ENCODE measurements around the gene SPDYE2.
"Not testable (repeated sequence)": the region's sequence is repeated elsewhere in the genome, so short reads cannot be mapped to it uniquely, and the experiment has no call there.

The SPDYE2 gene

GRCh38 chr7:102535062-102535615 lies 15.9 kb upstream of the SPDYE2 start:
- peak; percentile 1 for DNase-seq

DNA sequence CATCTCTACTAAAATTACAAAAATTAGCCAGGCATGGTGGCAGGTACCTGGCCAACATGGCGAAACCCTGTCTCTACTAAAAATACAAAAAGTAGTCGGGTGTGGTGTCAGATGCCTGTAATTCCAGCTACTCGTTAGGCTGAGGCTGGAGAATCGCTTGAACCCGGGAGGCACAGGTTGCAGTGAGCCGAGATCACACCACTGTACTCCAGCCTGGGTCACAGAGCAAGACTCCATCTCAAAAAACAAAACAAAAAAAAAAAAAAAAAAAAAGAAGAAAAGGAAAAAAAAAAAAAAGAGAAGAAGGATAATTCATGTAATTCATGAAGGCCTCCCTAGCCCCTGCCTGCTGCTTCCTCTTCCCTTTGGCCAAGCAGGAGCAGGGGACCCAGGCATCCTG lies 10.4 kb upstream of the SPDYE2 start:
- not testable (repeated sequence) for DNase-seq

- DNase-seq, result not testable (repeated sequence)
These were observed 8.9 kb upstream of the SPDYE2 start for GRCh38 chr7:102542083-102542482.

- not testable (repeated sequence) for DNase-seq
These were observed 8.3 kb upstream of the SPDYE2 start for GRCh38 chr7:102542771-102543170.

GRCh38 chr7:102543596-102543995 lies 7.4 kb upstream of the SPDYE2 start, which contains the start of gene UPK3BL2:
UPK3BL2 (minus strand) TSS chr7:102543696; CDS start chr7:102543636, 60 bp downstream.
- DNase-seq, result not testable (repeated sequence)

DNA sequence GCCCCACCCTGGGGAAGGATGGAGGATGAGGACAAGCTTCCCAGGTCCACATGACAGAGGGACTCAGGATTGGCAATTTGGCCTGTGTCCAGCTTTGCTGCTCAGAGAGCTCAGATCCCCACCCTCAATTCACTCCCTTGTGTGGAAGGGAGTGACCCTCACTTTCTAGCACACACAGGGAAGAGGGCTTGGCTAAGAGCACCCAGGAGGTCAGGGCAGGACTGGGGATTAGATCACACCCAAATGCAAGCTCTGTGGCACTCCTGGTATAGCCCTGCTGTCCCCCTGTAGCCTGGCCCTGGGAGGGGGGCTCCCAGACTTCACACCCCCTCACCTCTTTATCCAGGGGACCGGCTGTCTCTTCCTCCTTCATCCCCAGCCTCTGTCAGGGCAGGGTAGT lies 6.7 kb upstream of the SPDYE2 start:
- DNase-seq, result not testable (repeated sequence)

DNA sequence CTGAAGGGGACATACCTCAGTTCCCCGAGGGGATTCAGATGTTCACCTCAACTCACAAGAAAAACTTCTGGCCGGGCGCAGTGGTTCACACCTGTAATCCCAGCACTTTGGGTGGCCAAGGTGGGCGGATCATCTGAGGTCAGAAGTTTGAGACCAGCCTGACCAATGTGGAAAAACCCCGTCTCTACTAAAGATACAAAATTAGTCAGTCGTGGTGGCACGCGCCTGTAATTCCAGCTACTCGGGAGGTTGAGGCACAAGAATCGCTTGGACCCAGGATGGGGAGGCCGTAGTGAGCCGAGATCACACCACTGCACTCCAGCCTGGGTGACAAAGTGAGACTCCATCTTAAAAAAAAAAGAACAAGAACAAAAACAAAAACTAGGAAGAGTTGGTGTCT lies 5.7 kb upstream of the SPDYE2 start:
- not testable (repeated sequence) for DNase-seq

GRCh38 chr7:102546353-102546752 lies 4.7 kb upstream of the SPDYE2 start:
- DNase-seq, result not testable (repeated sequence)

DNA sequence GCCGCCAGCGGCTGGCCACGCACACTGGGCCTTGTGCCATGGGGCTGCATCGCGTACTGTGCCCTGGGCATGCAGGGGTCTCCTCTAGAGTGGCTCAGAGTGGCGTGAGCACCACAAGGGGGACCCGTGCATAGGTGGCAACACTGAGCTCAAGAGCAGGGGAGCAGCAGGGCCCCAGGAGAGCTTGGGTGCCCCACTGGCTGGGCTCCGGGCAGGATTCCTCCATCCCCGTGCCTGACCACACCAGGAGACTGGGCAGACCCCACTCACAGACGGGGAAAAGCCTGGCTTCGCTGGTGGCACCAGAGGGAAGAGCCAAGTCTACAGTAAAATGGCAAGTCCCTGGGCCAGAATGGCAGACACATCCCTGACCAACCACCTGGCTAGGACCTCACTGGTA lies 17.6 kb downstream of the SPDYE2 start:
- not testable (repeated sequence) for DNase-seq

DNA sequence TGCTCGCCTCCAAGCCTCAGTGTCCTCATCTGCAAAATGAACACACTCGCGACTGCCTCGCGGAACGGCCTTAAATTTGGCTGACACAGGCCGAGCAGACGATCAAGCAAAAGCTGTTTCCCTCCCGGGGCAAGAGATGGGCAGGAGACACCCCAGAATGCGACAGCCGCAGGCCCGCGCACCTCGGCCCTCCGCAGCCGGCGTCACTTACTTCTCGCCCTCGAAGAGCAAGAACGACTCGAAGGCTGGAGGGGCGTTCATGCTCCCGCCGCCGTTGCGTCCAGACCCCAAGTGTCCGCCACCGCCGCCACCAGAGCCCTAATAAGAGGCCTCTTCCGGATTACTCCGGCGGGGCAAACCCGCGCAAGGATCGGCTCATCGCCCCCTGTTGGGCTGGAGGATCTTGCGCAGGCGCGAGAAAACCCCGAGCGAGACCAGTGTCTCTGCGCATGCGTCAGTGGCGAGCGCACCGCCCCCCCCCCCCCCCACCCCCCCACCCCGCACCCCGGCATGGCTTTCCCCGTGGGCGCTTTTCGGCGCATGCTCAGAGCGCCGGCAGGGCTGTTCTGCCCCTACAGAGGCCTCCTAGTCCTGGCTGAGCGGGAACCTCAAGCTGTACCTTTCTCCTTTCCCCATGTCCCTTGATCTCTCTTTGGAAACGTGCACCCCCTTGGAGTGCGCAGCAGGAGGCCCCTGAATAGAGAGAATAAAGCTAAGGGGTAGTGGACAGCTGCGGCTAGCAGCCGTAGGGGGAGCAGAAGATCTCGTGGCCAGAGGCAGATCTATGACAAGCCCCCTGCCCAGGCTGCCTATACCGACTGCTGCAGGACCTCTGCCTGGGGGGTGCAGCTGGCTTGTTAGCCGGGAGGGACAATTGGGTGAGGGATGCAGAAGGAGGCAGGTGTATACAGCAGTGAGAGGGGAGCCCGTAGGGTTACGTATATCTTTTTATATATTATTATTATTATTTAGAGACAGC lies 21.5 kb downstream of the SPDYE2 start, which contains the start of gene POLR2J3:
Gene POLR2J3, minus strand, starts transcription at position 323 of the 979 bp plus-strand sequence. Its CDS starts 62 bp downstream, at position 261.
- DNase-seq, result peak; percentile 89

DNA sequence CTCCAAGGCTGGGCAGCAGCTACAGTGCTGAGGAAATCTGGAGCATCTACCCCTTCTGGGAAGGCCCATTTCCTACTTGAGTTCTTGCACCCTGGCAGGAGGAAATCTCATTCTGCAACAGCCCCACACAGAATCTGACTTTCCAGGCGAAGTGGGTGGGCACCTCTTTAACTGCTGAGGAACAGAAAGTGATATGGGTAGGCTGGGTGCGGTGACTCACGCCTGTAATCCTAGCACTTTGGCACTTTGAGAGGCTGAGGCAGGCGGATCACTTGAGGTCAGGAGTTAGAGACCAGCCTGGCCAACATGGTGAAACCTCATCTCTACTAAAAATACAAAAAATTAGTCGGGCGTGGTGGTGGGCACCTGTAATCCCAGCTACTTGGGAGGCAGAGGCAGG lies 23.6 kb downstream of the SPDYE2 start:
- not testable (repeated sequence) for DNase-seq

GRCh38 chr7:102576363-102576762 lies 25.3 kb downstream of the SPDYE2 start:
- DNase-seq, result not testable (repeated sequence)

DNA sequence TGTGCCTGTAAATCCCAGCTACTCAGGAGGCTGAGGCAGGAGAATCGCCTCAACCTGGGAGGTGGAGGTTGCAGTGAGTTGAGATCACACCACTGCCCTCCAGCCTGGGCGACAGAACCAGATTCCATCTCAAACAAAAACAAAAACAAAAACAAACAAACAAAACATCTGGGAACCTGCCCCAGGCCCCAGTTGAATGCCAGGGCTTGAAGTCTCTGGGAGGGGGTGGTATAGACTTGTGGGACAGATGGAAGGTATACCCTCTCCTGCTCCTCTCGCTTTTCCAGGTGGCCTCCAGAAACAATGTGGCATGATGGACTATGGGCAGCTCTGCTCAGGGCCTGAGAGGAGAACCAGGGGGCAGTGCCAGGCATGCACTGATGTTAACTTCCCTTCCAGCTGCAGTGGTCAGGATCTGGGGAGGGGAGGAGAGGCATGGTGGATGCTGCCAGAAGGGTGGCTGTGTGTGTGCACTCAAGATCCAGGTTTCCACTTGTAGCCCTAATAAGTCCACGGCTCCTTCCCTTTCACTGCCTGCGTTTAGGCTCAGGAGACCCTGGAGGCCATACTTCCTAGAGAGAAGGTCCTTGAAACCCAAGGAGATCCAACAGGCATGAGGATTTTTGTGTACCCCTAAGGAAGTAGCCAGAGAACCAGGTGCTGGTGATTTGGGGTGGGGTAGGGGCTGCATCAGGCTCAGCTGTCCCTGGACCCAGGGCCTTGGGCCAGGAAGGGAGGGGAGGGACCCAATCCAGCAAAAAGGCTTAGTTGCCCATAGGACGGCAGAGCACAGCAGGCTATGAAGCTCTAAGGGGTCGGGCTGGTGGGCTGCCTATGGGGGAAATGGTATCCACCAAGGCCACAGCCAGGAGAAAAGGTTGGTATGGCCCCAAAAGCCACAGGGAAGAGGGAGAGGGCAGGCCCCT lies 26.6 kb downstream of the SPDYE2 start:
- DNase-seq, result peak; percentile 0

- DNase-seq, result not testable (repeated sequence)
These were observed 27.5 kb downstream of the SPDYE2 start for GRCh38 chr7:102578486-102578885.

DNA sequence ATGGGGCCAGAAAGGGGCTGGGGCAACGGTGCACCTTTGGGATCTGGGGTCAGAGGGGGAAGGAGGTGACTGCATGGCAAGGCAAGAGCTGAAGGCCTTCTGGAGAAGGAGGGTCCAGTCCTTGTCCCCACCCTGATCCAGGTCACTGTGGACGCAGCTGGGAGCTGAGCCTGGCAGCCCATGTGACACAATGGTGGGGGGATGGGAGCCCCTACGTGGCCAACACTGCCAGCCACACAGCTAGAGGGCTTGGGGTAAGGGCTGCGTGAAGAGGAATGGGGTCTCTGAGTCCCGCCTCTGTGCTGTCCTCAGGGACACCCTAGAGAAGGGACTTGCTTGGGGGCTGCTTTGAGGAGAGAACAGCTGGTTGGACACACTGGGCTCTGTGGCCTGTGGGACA lies 30.7 kb downstream of the SPDYE2 start:
- DNase-seq, result not testable (repeated sequence)

GRCh38 chr7:102583495-102583894 lies 32.5 kb downstream of the SPDYE2 start:
- not testable (repeated sequence) for DNase-seq

GRCh38 chr7:102589857-102590256 lies 38.8 kb downstream of the SPDYE2 start:
- DNase-seq, result not testable (repeated sequence)

GRCh38 chr7:102592477-102593019 lies 41.5 kb downstream of the SPDYE2 start:
- not testable (repeated sequence) for DNase-seq

- DNase-seq, result not testable (repeated sequence)
These were observed 42.8 kb downstream of the SPDYE2 start for GRCh38 chr7:102593637-102594334.

- not testable (repeated sequence) for DNase-seq
These were observed 45.0 kb downstream of the SPDYE2 start for GRCh38 chr7:102596036-102596435.

DNA sequence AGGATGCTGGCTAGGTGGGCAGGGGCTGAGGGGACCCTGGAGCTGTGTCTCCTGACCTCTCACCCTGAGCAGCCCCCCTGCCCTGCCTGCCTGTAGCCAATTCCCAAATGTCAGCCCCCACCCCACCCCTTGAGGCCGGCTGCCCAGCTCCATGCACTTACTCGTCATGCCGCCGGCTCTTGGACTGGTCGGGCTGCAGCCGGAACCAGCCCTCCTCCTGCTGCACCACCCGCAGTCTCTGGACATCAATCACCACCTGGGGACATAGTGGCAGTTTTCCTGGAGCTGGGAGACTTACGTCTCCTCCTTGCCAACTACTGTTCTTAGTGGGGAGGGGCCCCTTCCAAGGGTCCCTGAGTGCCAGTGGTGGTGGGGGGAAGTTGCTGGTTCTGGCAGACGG lies 48.7 kb downstream of the SPDYE2 start:
- DNase-seq, result not testable (repeated sequence)

Measured in right kidney (tissue), 1 donor.